ENCODE results near the gene SUMO1.
"Not testable (repeated sequence)": the region's sequence is repeated elsewhere in the genome, so short reads cannot be mapped to it uniquely, and the experiment has no call there.

DNA sequence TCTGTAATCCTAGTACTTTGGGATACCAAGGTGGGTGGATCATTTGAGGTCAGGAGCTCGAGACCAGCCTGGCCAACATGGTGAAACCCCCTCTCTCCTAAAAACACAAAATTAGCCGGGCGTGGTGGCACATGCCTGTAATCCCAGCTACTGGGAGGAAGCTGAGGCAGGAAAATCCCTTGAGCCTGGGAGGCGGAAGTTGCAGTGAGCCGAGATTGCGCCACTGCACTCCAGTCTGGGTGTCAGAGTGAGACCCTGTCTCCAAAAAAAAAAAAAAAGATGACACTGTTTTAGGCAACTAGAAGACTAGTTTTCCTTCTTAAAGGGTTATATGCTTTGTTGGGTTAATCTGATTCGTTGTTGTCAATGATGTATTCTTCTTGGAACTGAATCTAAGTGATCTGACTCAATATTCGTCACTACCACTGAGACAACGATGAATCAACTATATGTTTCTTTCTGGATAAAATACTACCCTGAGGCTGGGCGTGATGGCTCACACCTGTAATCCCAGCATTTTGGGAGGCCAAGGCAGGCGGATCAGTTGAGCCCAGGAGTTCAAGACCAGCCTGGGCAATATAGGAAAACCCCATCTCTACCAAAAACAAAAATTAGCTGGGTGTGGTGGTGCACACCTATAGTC lies 37.8 kb upstream of the SUMO1 start:
- TF ChIP-seq, protein P1, sequence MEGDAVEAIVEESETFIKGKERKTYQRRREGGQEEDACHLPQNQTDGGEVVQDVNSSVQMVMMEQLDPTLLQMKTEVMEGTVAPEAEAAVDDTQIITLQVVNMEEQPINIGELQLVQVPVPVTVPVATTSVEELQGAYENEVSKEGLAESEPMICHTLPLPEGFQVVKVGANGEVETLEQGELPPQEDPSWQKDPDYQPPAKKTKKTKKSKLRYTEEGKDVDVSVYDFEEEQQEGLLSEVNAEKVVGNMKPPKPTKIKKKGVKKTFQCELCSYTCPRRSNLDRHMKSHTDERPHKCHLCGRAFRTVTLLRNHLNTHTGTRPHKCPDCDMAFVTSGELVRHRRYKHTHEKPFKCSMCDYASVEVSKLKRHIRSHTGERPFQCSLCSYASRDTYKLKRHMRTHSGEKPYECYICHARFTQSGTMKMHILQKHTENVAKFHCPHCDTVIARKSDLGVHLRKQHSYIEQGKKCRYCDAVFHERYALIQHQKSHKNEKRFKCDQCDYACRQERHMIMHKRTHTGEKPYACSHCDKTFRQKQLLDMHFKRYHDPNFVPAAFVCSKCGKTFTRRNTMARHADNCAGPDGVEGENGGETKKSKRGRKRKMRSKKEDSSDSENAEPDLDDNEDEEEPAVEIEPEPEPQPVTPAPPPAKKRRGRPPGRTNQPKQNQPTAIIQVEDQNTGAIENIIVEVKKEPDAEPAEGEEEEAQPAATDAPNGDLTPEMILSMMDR (IDR thresholded peaks at IDR 0.05) = not testable (repeated sequence)
- TF ChIP-seq POLR2A (IDR thresholded peaks at IDR 0.05) = not testable (repeated sequence)
